HL-60 (cell line): ENCODE results near the gene TAOK2.
"Not testable (repeated sequence)": the region's sequence is repeated elsewhere in the genome, so short reads cannot be mapped to it uniquely, and the experiment has no call there.

Experiments used
- DNase-seq, 2 experiments: peaks; one replicate each; pipeline ENCODE4 v3.0.0-alpha.2; 2010 to 2020; ENCODE audit warnings: low read depth in 1 of 2, low spot score in 1 of 2
- H3K27ac ChIP-seq: fragments of 250-450 bp; sonication (Bioruptor Pico); replicated peaks from 2 replicates; pipeline ENCODE4 v1.5.1; 2020; ENCODE audit warnings: mild to moderate bottlenecking, moderate library complexity
- H3K27me3 ChIP-seq: fragments of 250-450 bp; sonication (Bioruptor Pico); 2 replicates; pipeline ENCODE4 v1.5.1; 2021; ENCODE audit warnings: mild to moderate bottlenecking, moderate library complexity; ENCODE audit not compliant: insufficient read depth, poor library complexity, severe bottlenecking
- H3K4me3 ChIP-seq: replicated peaks from 2 replicates; pipeline ENCODE4 v1.5.1; 2011; ENCODE audit warnings: mild to moderate bottlenecking, control low read depth, low read length; ENCODE audit not compliant: insufficient read depth
- CTCF ChIP-seq: IDR thresholded peaks from one replicate; pipeline ENCODE4 v1.5.1; 2011; ENCODE audit warnings: low read length, control low read depth, inconsistent platforms; ENCODE audit not compliant: insufficient read depth
- GABPA ChIP-seq: IDR thresholded peaks from 2 replicates; pipeline ENCODE4 v1.6.1; 2012; ENCODE audit warnings: low read depth
- POLR2AphosphoS5 ChIP-seq: IDR thresholded peaks from 2 replicates; pipeline ENCODE4 v1.6.1; 2012; ENCODE audit warnings: low read depth
- REST ChIP-seq: IDR thresholded peaks from 2 replicates; pipeline ENCODE4 v1.6.1; 2012; ENCODE audit warnings: low read depth; ENCODE audit not compliant: insufficient replicate concordance
- SPI1 ChIP-seq: IDR thresholded peaks from 2 replicates; pipeline ENCODE4 v1.6.1; 2012; ENCODE audit warnings: low read depth, mild to moderate bottlenecking, borderline replicate concordance

The TAOK2 gene

GRCh38 chr16:30017277-30017656 lies 43.6 kb downstream of the TAOK2 start:
- H3K4me3 ChIP-seq: no peak overlapping the region
- TF ChIP-seq GABPA (no peak), REST (no peak), POLR2AphosphoS5 (no peak), CTCF (no peak), SPI1 (no peak)
- no peak for DNase-seq
- no peaks in the 10 kb centered on the region for H3K27me3 ChIP-seq
- no peak overlapping the region for H3K27ac ChIP-seq

GRCh38 chr16:30017937-30018336 lies 44.3 kb downstream of the TAOK2 start:
- H3K4me3 ChIP-seq, H3K27ac ChIP-seq, DNase-seq, H3K27me3 ChIP-seq: not testable (repeated sequence)

- Histone ChIP-seq H3K27me3 (no peaks in the 10 kb centered on the region), H3K27ac (no peak overlapping the region), H3K4me3 (no peak overlapping the region)
- DNase-seq: no peak
- TF ChIP-seq GABPA (no peak), POLR2AphosphoS5 (no peak), SPI1 (no peak), CTCF (no peak), REST (no peak)
Measured at GRCh38 chr16:30018731-30019158, 45.1 kb downstream of the TAOK2 start.

- TF ChIP-seq POLR2AphosphoS5 (no peak), CTCF (no peak), SPI1 (no peak), REST (no peak), GABPA (no peak)
- no peak for DNase-seq
- H3K27me3 ChIP-seq: peaks cover 31% of the 10 kb centered on the region
- H3K27ac ChIP-seq: no peak within 1 kb of the TSS
- no peak within 1 kb of the TSS for H3K4me3 ChIP-seq
Measured at GRCh38 chr16:30022887-30023286, 49.2 kb downstream of the TAOK2 start, which contains the start of gene C16orf92. Gene C16orf92, plus strand, starts transcription at chr16:30023198. Its CDS starts 143 bp downstream, at chr16:30023341.
